GM23338 (cell line): ENCODE measurements around the gene CMIP.

ENCODE experiments used
- CREB1 ChIP-seq: fragments of 250-450 bp; sonication (Bioruptor Pico); IDR thresholded peaks from 2 replicates; pipeline ENCODE4 v1.5.0; 2020; ENCODE audit warnings: low read depth, mild to moderate bottlenecking, moderate library complexity
- EZH2 ChIP-seq: fragments of 200-600 bp; sonication (generic); IDR thresholded peaks from one replicate; pipeline ENCODE4 v1.8.0; 2017; ENCODE audit warnings: antibody characterized with exemption, mild to moderate bottlenecking, low read depth; ENCODE audit not compliant: unreplicated experiment
- EZH2phosphoT487 ChIP-seq: fragments of 200-600 bp; sonication (generic); IDR thresholded peaks from one replicate; pipeline ENCODE4 v1.8.1; 2018; ENCODE audit warnings: antibody characterized with exemption; ENCODE audit not compliant: unreplicated experiment
- JUNB ChIP-seq: IDR thresholded peaks from one replicate; pipeline ENCODE4 v1.6.1; 2016; ENCODE audit warnings: antibody characterized with exemption; ENCODE audit not compliant: unreplicated experiment
- NANOG ChIP-seq: IDR thresholded peaks from 2 replicates; pipeline ENCODE4 v1.6.1; 2016; ENCODE audit warnings: antibody characterized with exemption, borderline replicate concordance
- POLR2AphosphoS5 ChIP-seq: IDR thresholded peaks from 2 replicates; pipeline ENCODE4 v1.6.1; 2016; ENCODE audit warnings: antibody characterized with exemption, low read depth
- STAT1 ChIP-seq: IDR thresholded peaks from one replicate; pipeline ENCODE4 v1.6.1; 2016; ENCODE audit warnings: antibody characterized with exemption; ENCODE audit not compliant: unreplicated experiment
- ZNF114 ChIP-seq: fragments of 250-450 bp; sonication (Bioruptor Pico); IDR thresholded peaks from 2 replicates; pipeline ENCODE4 v1.5.0; 2020; ENCODE audit warnings: mild to moderate bottlenecking, moderate library complexity
- ZNF331 ChIP-seq: fragments of 250-450 bp; sonication (Bioruptor Pico); IDR thresholded peaks from 2 replicates; pipeline ENCODE4 v1.5.0; 2020; ENCODE audit warnings: low read depth, mild to moderate bottlenecking, moderate library complexity
- TF ChIP-seq, protein P1 (sequence below): IDR thresholded peaks from 2 replicates; pipeline ENCODE4 v1.6.1; 2016; ENCODE audit warnings: antibody characterized with exemption
- TF ChIP-seq, protein P2 (sequence below), 2 experiments: fragments of 200-600 bp in 1 of 2; sonication (generic) in 1 of 2; conservative IDR thresholded peaks; 2 replicates each; pipeline versions ENCODE4 v1.5.1 to v1.6.1; 2016 to 2017; ENCODE audit warnings: antibody characterized with exemption in 2 of 2, low read depth in 2 of 2, mild to moderate bottlenecking in 2 of 2, moderate library complexity in 1 of 2
- TF ChIP-seq, protein P3 (sequence below): IDR thresholded peaks from one replicate; pipeline ENCODE4 v1.6.1; 2018; ENCODE audit warnings: antibody characterized with exemption; ENCODE audit not compliant: unreplicated experiment
- TF ChIP-seq, protein P4 (sequence below): fragments of 250-450 bp; sonication (Bioruptor Pico); IDR thresholded peaks from 2 replicates; pipeline ENCODE4 v1.5.0; 2020; ENCODE audit warnings: mild to moderate bottlenecking, moderate library complexity

DNA sequence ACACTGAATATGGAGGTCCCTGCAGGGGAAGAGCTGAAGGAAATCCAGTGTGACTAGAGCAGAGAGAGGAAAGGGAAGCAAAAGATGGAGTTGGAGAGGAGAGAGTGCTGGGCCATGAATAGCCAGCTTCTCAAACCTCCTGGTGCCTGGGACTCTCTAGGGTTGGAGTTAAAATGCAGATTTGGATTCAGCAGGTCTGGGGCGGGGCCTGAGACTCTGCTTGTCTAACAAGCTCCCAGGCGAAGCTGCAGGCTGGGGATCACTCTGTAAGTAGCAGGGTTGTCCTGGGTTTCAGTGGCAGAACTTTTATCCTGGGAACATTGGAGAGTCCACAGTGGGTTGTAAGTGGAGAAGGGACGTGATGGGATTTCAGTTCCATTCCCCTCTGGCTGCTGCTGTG is 231.1 kb downstream of the CMIP start:
- TF ChIP-seq, protein P1, sequence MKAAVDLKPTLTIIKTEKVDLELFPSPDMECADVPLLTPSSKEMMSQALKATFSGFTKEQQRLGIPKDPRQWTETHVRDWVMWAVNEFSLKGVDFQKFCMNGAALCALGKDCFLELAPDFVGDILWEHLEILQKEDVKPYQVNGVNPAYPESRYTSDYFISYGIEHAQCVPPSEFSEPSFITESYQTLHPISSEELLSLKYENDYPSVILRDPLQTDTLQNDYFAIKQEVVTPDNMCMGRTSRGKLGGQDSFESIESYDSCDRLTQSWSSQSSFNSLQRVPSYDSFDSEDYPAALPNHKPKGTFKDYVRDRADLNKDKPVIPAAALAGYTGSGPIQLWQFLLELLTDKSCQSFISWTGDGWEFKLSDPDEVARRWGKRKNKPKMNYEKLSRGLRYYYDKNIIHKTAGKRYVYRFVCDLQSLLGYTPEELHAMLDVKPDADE, result no peak
- TF ChIP-seq EZH2phosphoT487, result no peak
- TF ChIP-seq, protein P2, sequence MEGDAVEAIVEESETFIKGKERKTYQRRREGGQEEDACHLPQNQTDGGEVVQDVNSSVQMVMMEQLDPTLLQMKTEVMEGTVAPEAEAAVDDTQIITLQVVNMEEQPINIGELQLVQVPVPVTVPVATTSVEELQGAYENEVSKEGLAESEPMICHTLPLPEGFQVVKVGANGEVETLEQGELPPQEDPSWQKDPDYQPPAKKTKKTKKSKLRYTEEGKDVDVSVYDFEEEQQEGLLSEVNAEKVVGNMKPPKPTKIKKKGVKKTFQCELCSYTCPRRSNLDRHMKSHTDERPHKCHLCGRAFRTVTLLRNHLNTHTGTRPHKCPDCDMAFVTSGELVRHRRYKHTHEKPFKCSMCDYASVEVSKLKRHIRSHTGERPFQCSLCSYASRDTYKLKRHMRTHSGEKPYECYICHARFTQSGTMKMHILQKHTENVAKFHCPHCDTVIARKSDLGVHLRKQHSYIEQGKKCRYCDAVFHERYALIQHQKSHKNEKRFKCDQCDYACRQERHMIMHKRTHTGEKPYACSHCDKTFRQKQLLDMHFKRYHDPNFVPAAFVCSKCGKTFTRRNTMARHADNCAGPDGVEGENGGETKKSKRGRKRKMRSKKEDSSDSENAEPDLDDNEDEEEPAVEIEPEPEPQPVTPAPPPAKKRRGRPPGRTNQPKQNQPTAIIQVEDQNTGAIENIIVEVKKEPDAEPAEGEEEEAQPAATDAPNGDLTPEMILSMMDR (conservative IDR thresholded peaks at IDR 0.05; ENCODE audit: low read depth in 2 of 2), result no peak
- TF ChIP-seq ZNF331 (CRISPR knock-in tag), result no peak
- no peak for TF ChIP-seq CREB1 (CRISPR knock-in tag)
- TF ChIP-seq EZH2, result no peak
- TF ChIP-seq POLR2AphosphoS5, result no peak
- TF ChIP-seq STAT1, result no peak
- TF ChIP-seq, protein P3, sequence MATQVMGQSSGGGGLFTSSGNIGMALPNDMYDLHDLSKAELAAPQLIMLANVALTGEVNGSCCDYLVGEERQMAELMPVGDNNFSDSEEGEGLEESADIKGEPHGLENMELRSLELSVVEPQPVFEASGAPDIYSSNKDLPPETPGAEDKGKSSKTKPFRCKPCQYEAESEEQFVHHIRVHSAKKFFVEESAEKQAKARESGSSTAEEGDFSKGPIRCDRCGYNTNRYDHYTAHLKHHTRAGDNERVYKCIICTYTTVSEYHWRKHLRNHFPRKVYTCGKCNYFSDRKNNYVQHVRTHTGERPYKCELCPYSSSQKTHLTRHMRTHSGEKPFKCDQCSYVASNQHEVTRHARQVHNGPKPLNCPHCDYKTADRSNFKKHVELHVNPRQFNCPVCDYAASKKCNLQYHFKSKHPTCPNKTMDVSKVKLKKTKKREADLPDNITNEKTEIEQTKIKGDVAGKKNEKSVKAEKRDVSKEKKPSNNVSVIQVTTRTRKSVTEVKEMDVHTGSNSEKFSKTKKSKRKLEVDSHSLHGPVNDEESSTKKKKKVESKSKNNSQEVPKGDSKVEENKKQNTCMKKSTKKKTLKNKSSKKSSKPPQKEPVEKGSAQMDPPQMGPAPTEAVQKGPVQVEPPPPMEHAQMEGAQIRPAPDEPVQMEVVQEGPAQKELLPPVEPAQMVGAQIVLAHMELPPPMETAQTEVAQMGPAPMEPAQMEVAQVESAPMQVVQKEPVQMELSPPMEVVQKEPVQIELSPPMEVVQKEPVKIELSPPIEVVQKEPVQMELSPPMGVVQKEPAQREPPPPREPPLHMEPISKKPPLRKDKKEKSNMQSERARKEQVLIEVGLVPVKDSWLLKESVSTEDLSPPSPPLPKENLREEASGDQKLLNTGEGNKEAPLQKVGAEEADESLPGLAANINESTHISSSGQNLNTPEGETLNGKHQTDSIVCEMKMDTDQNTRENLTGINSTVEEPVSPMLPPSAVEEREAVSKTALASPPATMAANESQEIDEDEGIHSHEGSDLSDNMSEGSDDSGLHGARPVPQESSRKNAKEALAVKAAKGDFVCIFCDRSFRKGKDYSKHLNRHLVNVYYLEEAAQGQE, result no peak
- TF ChIP-seq JUNB, result no peak
- TF ChIP-seq NANOG, result no peak
- no peak for TF ChIP-seq ZNF114 (CRISPR knock-in tag)
- TF ChIP-seq, protein P4, sequence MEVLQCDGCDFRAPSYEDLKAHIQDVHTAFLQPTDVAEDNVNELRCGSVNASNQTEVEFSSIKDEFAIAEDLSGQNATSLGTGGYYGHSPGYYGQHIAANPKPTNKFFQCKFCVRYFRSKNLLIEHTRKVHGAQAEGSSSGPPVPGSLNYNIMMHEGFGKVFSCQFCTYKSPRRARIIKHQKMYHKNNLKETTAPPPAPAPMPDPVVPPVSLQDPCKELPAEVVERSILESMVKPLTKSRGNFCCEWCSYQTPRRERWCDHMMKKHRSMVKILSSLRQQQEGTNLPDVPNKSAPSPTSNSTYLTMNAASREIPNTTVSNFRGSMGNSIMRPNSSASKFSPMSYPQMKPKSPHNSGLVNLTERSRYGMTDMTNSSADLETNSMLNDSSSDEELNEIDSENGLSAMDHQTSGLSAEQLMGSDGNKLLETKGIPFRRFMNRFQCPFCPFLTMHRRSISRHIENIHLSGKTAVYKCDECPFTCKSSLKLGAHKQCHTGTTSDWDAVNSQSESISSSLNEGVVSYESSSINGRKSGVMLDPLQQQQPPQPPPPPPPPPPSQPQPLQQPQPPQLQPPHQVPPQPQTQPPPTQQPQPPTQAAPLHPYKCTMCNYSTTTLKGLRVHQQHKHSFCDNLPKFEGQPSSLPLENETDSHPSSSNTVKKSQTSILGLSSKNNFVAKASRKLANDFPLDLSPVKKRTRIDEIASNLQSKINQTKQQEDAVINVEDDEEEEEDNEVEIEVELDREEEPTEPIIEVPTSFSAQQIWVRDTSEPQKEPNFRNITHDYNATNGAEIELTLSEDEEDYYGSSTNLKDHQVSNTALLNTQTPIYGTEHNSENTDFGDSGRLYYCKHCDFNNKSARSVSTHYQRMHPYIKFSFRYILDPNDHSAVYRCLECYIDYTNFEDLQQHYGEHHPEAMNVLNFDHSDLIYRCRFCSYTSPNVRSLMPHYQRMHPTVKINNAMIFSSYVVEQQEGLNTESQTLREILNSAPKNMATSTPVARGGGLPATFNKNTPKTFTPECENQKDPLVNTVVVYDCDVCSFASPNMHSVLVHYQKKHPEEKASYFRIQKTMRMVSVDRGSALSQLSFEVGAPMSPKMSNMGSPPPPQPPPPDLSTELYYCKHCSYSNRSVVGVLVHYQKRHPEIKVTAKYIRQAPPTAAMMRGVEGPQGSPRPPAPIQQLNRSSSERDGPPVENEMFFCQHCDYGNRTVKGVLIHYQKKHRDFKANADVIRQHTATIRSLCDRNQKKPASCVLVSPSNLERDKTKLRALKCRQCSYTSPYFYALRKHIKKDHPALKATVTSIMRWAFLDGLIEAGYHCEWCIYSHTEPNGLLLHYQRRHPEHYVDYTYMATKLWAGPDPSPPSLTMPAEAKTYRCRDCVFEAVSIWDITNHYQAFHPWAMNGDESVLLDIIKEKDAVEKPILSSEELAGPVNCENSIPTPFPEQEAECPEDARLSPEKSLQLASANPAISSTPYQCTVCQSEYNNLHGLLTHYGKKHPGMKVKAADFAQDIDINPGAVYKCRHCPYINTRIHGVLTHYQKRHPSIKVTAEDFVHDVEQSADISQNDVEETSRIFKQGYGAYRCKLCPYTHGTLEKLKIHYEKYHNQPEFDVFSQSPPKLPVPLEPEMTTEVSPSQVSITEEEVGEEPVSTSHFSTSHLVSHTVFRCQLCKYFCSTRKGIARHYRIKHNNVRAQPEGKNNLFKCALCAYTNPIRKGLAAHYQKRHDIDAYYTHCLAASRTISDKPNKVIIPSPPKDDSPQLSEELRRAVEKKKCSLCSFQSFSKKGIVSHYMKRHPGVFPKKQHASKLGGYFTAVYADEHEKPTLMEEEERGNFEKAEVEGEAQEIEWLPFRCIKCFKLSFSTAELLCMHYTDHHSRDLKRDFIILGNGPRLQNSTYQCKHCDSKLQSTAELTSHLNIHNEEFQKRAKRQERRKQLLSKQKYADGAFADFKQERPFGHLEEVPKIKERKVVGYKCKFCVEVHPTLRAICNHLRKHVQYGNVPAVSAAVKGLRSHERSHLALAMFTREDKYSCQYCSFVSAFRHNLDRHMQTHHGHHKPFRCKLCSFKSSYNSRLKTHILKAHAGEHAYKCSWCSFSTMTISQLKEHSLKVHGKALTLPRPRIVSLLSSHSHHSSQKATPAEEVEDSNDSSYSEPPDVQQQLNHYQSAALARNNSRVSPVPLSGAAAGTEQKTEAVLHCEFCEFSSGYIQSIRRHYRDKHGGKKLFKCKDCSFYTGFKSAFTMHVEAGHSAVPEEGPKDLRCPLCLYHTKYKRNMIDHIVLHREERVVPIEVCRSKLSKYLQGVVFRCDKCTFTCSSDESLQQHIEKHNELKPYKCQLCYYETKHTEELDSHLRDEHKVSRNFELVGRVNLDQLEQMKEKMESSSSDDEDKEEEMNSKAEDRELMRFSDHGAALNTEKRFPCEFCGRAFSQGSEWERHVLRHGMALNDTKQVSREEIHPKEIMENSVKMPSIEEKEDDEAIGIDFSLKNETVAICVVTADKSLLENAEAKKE (CRISPR knock-in tag), result no peak
